Transverse colon (tissue), 4 donors: ENCODE results near the gene PTPRN2. TPM values are rescaled to one million over a fixed set of nuclear protein-coding genes. Genes with fewer than 3 reads are reported as not detected.

Experiments
- DNase-seq: peaks from one replicate; pipeline ENCODE4 v3.0.0-alpha.2; 2019
- H3K27ac ChIP-seq, 4 donors: fragments of 200-600 bp; sonication (generic); 2 replicates each; pipeline ENCODE4 v1.5.1; 2016 to 2018; ENCODE audit warnings: inconsistent platforms in 4 of 4
- H3K27me3 ChIP-seq: fragments of 200-600 bp; sonication (generic); 2 replicates; pipeline ENCODE4 v1.5.1; 2017; ENCODE audit warnings: inconsistent platforms
- H3K36me3 ChIP-seq, 4 donors: fragments of 200-600 bp; sonication (generic); 2 replicates each; pipeline ENCODE4 v1.5.1; 2017 to 2019; ENCODE audit warnings: inconsistent platforms in 4 of 4
- H3K4me1 ChIP-seq, 4 donors: fragments of 200-600 bp; sonication (generic); 2 replicates each; pipeline ENCODE4 v1.5.1; 2017 to 2020; ENCODE audit warnings: inconsistent platforms in 4 of 4
- H3K4me3 ChIP-seq, 4 donors: fragments of 200-600 bp; sonication (generic); 1 replicate in 1 of 4; 2 replicates in 3 of 4; pipeline versions ENCODE4 v1.5.1 to v1.6.1; 2017 to 2019; ENCODE audit warnings: inconsistent platforms in 4 of 4
- H3K9me3 ChIP-seq, 2 donors: fragments of 200-600 bp; sonication (generic); 2 replicates each; pipeline ENCODE4 v1.5.1; 2017 to 2019; ENCODE audit warnings: inconsistent platforms in 2 of 2
- EP300 ChIP-seq: sonication (generic); formaldehyde crosslinking; IDR thresholded peaks from one replicate; pipeline ENCODE4 v1.6.1; 2017; ENCODE audit warnings: antibody characterized with exemption, low read depth
- POLR2A ChIP-seq: fragments of 450-650 bp; IDR thresholded peaks from one replicate; pipeline ENCODE4 v1.6.1; 2016; ENCODE audit warnings: antibody characterized with exemption, mild to moderate bottlenecking, moderate library complexity
- POLR2AphosphoS5 ChIP-seq, 3 donors: sonication (generic); formaldehyde crosslinking; IDR thresholded peaks; one replicate each; pipeline ENCODE4 v1.6.1; 2016; ENCODE audit warnings: antibody characterized with exemption in 3 of 3
- WGBS, 2 donors: methylation state at CpG; one replicate each; pipeline ENCODE4 v1.1.5; 2018; ENCODE audit warnings: low coverage in 1 of 2; 5-methylcytosine and 5-hydroxymethylcytosine counted together
- in situ Hi-C, 4 donors: fragments of 200-750 bp; cut with MboI; loops; one replicate each; pipeline versions ENCODE4 v1.15.0 to v1.15.1; 2017; ENCODE audit warnings: low sequenced_read_pairs in 3 of 4, low pct_ligation_motif_present in 1 of 4, low pct_unique_long_range_greater_than_20kb in 1 of 4
- intact Hi-C: fragments of 100-400 bp; cut with DNase I; formaldehyde crosslinking; loops from one replicate; pipeline ENCODE4 v1.15.1; 2023; ENCODE audit warnings: low total_unique reads
- total RNA-seq, 4 donors: library from RNA; depleted of rRNA; stranded (reverse); fragments of >200 nt; gene quantifications; one replicate each; pipeline ENCODE4 v1.1.0, GENCODE V29; 2016
- TF ChIP-seq, protein P1 (sequence below), 5 experiments: fragments of 200-600 bp in 3 of 5; fragments of 450-650 bp in 2 of 5; sonication (generic) in 3 of 5; IDR thresholded peaks; 1 replicate in 2 of 5; 2 replicates in 3 of 5; pipeline ENCODE4 v1.5.1; 2016 to 2017; ENCODE audit warnings: antibody characterized with exemption in 5 of 5, inconsistent platforms in 3 of 5, mild to moderate bottlenecking in 2 of 5, moderate library complexity in 1 of 5

PTPRN2 gene
- total RNA-seq, 4 donors from 2014 or later = 15.4 to 31.1 (median 21.8) TPM

DNA sequence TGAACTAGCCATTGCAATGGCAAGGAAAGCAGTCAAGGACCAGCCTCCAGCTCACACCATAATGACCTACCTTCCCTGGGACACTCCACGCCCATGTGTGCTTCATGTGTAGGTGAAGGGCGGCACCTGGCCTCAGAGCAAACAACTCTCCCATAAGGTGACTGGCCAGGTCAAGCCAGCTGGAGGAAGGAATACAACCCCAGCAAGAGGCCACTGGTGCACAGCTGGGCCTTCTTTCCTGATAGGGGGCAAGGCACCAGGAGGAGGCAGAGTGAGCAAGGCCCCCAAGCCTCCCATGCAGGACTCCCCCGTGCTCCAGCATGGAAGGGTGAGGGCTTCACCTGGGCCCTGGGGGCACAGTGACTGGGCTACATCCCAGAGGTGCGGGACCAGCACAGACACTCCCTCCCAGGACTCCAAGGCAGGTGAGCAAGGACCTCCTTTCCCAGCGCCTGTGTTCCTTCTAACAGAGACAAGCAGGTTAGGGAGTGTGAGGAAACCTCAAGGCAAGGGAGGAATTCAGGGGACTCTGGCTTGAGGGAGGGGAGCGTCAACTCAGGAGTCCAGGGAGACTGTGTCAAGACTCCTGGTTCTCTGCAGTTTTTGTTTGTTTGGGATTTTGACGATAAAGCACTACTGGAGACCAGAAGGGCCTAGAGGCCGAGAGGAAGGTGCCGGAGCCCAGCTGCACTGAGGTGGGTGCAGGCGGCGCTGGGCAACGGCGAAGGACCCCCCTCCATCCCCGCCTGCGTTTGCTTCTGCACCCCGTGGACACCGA lies 1.7 kb downstream of the PTPRN2 start:
- Histone ChIP-seq H3K4me3 (peak overlapping the region in 3 of 4 donors; percentile 19 to 55 (median 41)), H3K36me3 (no peaks in the 10 kb centered on the region), H3K27ac (peak overlapping the region in 3 of 4 donors; percentile 48 to 63 (median 51)), H3K9me3 (no peaks in the 10 kb centered on the region), H3K27me3 (peaks cover 53% of the 10 kb centered on the region), H3K4me1 (peaks cover 9 to 29% (median 26%) of the 10 kb centered on the region in 4 donors)
- in situ Hi-C loops = no loop called here
- 54% methylated on average over 17 of the region's 17 CpGs; no CpG with 5 or more reads in 1 of the 2 donors for WGBS, 2 donors
- DNase-seq = peak; percentile 30
- TF ChIP-seq POLR2AphosphoS5 (IDR thresholded peaks at IDR 0.05) (peak in 2 of 3 donors; percentile 34 to 37), POLR2A (peak; percentile 29), EP300 (no peak)
- intact Hi-C loops = no loop called here

DNA sequence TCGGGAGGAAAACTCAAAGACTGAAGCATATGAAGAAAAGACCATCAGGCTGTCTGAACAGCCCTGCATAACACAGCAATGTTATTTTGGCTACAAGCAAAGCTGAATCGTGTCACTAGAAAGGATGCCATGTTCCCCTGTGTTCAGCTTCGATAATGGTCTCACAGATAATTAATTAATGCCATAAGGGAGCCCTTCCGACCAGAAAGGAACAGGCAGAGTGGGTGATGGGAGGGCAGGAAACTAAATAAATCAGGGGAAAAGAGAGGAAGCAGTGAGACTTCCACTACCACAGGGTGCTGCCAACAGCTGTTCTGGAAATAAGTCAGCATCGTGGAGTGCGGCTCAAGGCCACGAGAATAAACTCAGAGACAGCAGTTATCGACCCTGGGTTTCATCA lies 3.2 kb downstream of the PTPRN2 start:
- Histone ChIP-seq H3K4me3 (no peak overlapping the region), H3K4me1 (peaks cover 9 to 29% (median 24%) of the 10 kb centered on the region in 4 donors), H3K9me3 (peaks cover 0 to 6% of the 10 kb centered on the region in 2 donors), H3K27me3 (peaks cover 53% of the 10 kb centered on the region), H3K36me3 (no peaks in the 10 kb centered on the region), H3K27ac (no peak overlapping the region)
- 57 to 86% methylated on average over 6 to 8 of the region's 8 CpGs for WGBS, 2 donors
- TF ChIP-seq POLR2A (no peak), EP300 (no peak), POLR2AphosphoS5 (IDR thresholded peaks at IDR 0.05) (no peak)
- TF ChIP-seq, protein P1, sequence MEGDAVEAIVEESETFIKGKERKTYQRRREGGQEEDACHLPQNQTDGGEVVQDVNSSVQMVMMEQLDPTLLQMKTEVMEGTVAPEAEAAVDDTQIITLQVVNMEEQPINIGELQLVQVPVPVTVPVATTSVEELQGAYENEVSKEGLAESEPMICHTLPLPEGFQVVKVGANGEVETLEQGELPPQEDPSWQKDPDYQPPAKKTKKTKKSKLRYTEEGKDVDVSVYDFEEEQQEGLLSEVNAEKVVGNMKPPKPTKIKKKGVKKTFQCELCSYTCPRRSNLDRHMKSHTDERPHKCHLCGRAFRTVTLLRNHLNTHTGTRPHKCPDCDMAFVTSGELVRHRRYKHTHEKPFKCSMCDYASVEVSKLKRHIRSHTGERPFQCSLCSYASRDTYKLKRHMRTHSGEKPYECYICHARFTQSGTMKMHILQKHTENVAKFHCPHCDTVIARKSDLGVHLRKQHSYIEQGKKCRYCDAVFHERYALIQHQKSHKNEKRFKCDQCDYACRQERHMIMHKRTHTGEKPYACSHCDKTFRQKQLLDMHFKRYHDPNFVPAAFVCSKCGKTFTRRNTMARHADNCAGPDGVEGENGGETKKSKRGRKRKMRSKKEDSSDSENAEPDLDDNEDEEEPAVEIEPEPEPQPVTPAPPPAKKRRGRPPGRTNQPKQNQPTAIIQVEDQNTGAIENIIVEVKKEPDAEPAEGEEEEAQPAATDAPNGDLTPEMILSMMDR (IDR thresholded peaks at IDR 0.05) = no peak
- DNase-seq = no peak
- intact Hi-C loops = no loop called here
- in situ Hi-C loops = no loop called here

DNA sequence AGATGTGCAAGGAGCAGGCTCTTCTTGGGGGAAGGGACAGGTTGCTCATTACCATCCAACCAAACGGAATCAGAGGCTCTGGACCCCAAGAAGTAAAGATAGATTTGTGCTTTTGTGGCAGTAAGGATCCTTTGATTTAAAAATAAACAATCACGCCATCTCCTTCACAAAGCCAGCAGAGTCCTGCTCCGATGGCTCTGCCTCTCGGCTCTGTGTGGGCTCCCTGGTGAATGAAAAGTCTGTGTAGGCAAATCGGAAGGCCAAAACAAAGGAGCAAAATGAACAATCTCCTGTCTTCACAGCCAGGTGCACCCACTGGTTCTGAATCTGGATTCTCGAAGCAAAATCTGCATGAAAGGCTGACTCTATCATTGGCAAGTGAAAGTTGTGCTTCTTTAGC lies 3.8 kb downstream of the PTPRN2 start:
- TF ChIP-seq POLR2A = no peak
- TF ChIP-seq POLR2AphosphoS5 (IDR thresholded peaks at IDR 0.05) = no peak
- TF ChIP-seq, protein P1 (IDR thresholded peaks at IDR 0.05) = no peak
- TF ChIP-seq EP300 = no peak
- intact Hi-C loops (no loop called here), in situ Hi-C loops (no loop called here)
- H3K36me3 ChIP-seq = no peaks in the 10 kb centered on the region
- 76% methylated on average over 6 of the region's 6 CpGs; no CpG with 5 or more reads in 1 of the 2 donors for WGBS, 2 donors
- H3K4me1 ChIP-seq = peaks cover 9 to 29% (median 24%) of the 10 kb centered on the region in 4 donors
- no peak overlapping the region for H3K27ac ChIP-seq
- H3K27me3 ChIP-seq = peaks cover 53% of the 10 kb centered on the region
- H3K9me3 ChIP-seq = peaks cover 0 to 7% of the 10 kb centered on the region in 2 donors
- H3K4me3 ChIP-seq = no peak overlapping the region
- DNase-seq = no peak

DNA sequence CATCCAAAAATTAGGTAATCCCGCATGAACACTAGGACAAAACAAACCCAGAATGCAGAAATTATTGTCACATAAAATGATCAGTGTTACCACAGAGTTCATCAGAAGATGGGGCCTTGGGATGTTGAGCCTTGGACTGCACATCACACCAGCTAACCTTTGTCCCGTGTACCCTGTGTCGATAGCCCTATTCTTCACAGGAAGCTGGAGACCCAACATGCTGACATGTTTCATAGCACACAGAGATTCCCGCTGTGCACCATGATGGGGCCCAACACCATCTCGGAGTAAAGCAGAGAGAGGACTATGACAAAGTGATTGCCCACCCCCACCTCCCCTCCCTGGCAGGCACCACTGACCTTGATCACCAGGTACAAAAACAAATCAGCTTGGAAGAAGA lies 4.5 kb downstream of the PTPRN2 start:
- peaks cover 0 to 7% of the 10 kb centered on the region in 2 donors for H3K9me3 ChIP-seq
- H3K27ac ChIP-seq = no peak overlapping the region
- H3K36me3 ChIP-seq = no peaks in the 10 kb centered on the region
- peaks cover 9 to 27% (median 22%) of the 10 kb centered on the region in 4 donors for H3K4me1 ChIP-seq
- 95 to 100% methylated on average over 1 to 5 of the region's 5 CpGs for WGBS, 2 donors
- TF ChIP-seq, protein P1 (IDR thresholded peaks at IDR 0.05) = no peak
- TF ChIP-seq POLR2A = no peak
- in situ Hi-C loops = no loop called here
- no peak for DNase-seq
- no peak overlapping the region for H3K4me3 ChIP-seq
- peaks cover 47% of the 10 kb centered on the region for H3K27me3 ChIP-seq
- intact Hi-C loops = no loop called here
